ENCODE measurements around the gene SLC7A10.
A peak's percentile ranks its signal among the peaks of the same experiment; 100 is the strongest.

DNA sequence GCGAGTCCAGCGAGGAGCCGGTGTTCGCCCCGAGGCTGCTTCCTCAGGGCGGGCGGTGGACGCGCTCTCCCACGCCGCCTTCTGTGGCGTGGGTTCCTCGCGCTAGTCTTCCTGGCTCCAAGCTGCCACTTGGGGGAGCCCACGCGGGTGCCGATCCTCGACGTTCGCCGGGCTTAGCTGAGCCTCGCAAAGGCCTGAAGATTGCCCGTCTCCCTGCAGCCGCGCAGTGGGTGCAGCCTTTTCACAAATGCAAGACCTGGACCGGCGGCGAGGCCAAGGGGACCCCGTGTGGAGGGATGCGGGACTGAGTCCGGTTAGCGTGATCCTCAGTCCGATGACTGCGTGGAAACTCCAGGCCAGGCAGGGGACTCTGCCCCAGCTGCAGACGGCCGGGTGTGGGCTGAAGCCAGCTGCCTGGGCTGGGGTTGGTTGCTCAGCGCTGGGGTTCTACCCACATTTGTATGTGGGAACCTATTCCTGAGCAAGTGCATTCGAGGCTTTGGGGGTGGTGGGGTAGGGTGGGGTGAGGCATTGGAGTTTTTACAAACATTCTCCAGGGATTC, 48.2 kb downstream of the SLC7A10 start:
- TF ChIP-seq, protein P1, sequence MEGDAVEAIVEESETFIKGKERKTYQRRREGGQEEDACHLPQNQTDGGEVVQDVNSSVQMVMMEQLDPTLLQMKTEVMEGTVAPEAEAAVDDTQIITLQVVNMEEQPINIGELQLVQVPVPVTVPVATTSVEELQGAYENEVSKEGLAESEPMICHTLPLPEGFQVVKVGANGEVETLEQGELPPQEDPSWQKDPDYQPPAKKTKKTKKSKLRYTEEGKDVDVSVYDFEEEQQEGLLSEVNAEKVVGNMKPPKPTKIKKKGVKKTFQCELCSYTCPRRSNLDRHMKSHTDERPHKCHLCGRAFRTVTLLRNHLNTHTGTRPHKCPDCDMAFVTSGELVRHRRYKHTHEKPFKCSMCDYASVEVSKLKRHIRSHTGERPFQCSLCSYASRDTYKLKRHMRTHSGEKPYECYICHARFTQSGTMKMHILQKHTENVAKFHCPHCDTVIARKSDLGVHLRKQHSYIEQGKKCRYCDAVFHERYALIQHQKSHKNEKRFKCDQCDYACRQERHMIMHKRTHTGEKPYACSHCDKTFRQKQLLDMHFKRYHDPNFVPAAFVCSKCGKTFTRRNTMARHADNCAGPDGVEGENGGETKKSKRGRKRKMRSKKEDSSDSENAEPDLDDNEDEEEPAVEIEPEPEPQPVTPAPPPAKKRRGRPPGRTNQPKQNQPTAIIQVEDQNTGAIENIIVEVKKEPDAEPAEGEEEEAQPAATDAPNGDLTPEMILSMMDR (IDR thresholded peaks at IDR 0.05; ENCODE audit: low read depth, low read length, poor library complexity, severe bottlenecking) = peak; percentile 72
- no peak for TF ChIP-seq EZH2phosphoT487 (IDR thresholded peaks at IDR 0.05; ENCODE audit: borderline replicate concordance, low read length)
